Neutrophil (primary cell): ENCODE data around the gene HOXA4.

Source experiments
- H3K27ac ChIP-seq: fragments of 200-600 bp; sonication (generic); 2 replicates; pipeline ENCODE4 v1.5.1; 2016; ENCODE audit warnings: mild to moderate bottlenecking, moderate library complexity
- H3K27me3 ChIP-seq: fragments of 200-600 bp; sonication (generic); 2 replicates; pipeline ENCODE4 v1.6.0; 2016; ENCODE audit warnings: mild to moderate bottlenecking
- H3K36me3 ChIP-seq: fragments of 200-600 bp; sonication (generic); 2 replicates; pipeline ENCODE4 v1.5.1; 2017
- H3K4me1 ChIP-seq, 2 experiments: fragments of 200-600 bp in 1 of 2; sonication (generic) in 1 of 2; 1 replicate in 1 of 2; 2 replicates in 1 of 2; pipeline versions ENCODE4 v1.5.1 to v1.6.1; 2013 to 2016; ENCODE audit warnings: low read depth in 1 of 2, low read length in 1 of 2, mild to moderate bottlenecking in 1 of 2, moderate library complexity in 1 of 2; ENCODE audit not compliant: control insufficient read depth in 1 of 2, insufficient read depth in 1 of 2
- H3K4me3 ChIP-seq, 2 experiments: fragments of 200-600 bp in 1 of 2; sonication (generic) in 1 of 2; 1 replicate in 1 of 2; 2 replicates in 1 of 2; pipeline ENCODE4 v1.5.1; 2013 to 2016; ENCODE audit warnings: low read depth in 1 of 2, low read length in 1 of 2, mild to moderate bottlenecking in 1 of 2, moderate library complexity in 1 of 2
- H3K9me3 ChIP-seq: fragments of 200-600 bp; sonication (generic); 2 replicates; pipeline ENCODE4 v1.5.1; 2016
- CTCF ChIP-seq: fragments of 200-600 bp; sonication (generic); IDR thresholded peaks from 2 replicates; pipeline ENCODE4 v1.5.1; 2016; ENCODE audit warnings: antibody characterized with exemption

Gene HOXA4

GRCh38 chr7:27119412-27119911, 11.1 kb downstream of the HOXA4 start:
- H3K4me3 ChIP-seq, result no peak overlapping the region
- H3K27me3 ChIP-seq, result peaks cover 3% of the 10 kb centered on the region
- no peaks in the 10 kb centered on the region for H3K36me3 ChIP-seq
- H3K9me3 ChIP-seq, result no peaks in the 10 kb centered on the region
- no peak overlapping the region for H3K27ac ChIP-seq
- no peak for TF ChIP-seq CTCF
- peaks cover 0 to 11% of the 10 kb centered on the region in 2 experiments for H3K4me1 ChIP-seq

- Histone ChIP-seq H3K36me3 (no peaks in the 10 kb centered on the region), H3K4me3 (no peak overlapping the region), H3K27me3 (peaks cover 5% of the 10 kb centered on the region), H3K27ac (no peak overlapping the region), H3K4me1 (peaks cover 0 to 11% of the 10 kb centered on the region in 2 experiments), H3K9me3 (no peaks in the 10 kb centered on the region)
- no peak for TF ChIP-seq CTCF
Observed at GRCh38 chr7:27118580-27118979, 12.0 kb downstream of the HOXA4 start.

GRCh38 chr7:27117887-27118491, 12.6 kb downstream of the HOXA4 start:
- Histone ChIP-seq H3K4me3 (no peak overlapping the region), H3K36me3 (no peaks in the 10 kb centered on the region), H3K27ac (no peak overlapping the region), H3K4me1 (peaks cover 0 to 6% of the 10 kb centered on the region in 2 experiments), H3K27me3 (peaks cover 5% of the 10 kb centered on the region), H3K9me3 (no peaks in the 10 kb centered on the region)
- TF ChIP-seq CTCF, result no peak

GRCh38 chr7:27116962-27117886, 13.3 kb downstream of the HOXA4 start:
- TF ChIP-seq CTCF, result no peak
- no peak overlapping the region for H3K27ac ChIP-seq
- H3K4me1 ChIP-seq, result no peaks in the 10 kb centered on the region
- H3K4me3 ChIP-seq, result no peak overlapping the region
- no peaks in the 10 kb centered on the region for H3K36me3 ChIP-seq
- no peaks in the 10 kb centered on the region for H3K9me3 ChIP-seq
- peaks cover 5% of the 10 kb centered on the region for H3K27me3 ChIP-seq

GRCh38 chr7:27116031-27116961, 14.3 kb downstream of the HOXA4 start:
- no peak overlapping the region for H3K27ac ChIP-seq

More at GRCh38 chr7:27116031-27116961, 14.3 kb downstream of the HOXA4 start:
- no peak for TF ChIP-seq CTCF
- H3K4me3 ChIP-seq, result no peak overlapping the region
- peaks cover 5% of the 10 kb centered on the region for H3K27me3 ChIP-seq
- H3K36me3 ChIP-seq, result no peaks in the 10 kb centered on the region
- no peaks in the 10 kb centered on the region for H3K9me3 ChIP-seq
- H3K4me1 ChIP-seq, result no peaks in the 10 kb centered on the region
